Natural killer cell (primary cell): Measurements from ENCODE around the gene ALS2. TPM values are rescaled to one million over a fixed set of nuclear protein-coding genes. Genes with fewer than 3 reads are reported as not detected.

Source experiments
- ATAC-seq, 3 donors: fragments of 150-1000 bp in 2 of 3; fragments of 200-7000 bp in 1 of 3; cut with Tn5 transposase; 1 replicate in 1 of 3; 2 replicates in 2 of 3; pipeline ENCODE4 v1.10.0; 2021; ENCODE audit warnings: mild to moderate bottlenecking in 2 of 3, moderate library complexity in 2 of 3
- DNase-seq, 2 donors: peaks; one replicate each; pipeline versions ENCODE4 v3.0.0 to v3.0.0-alpha.2; 2013 to 2021; ENCODE audit warnings: mixed read lengths in 1 of 2
- H3K27ac ChIP-seq: one replicate; pipeline ENCODE4 v1.5.1; 2013; ENCODE audit warnings: mild to moderate bottlenecking, low read length
- H3K27me3 ChIP-seq: one replicate; pipeline ENCODE4 v1.6.1; 2013; ENCODE audit warnings: low read length; ENCODE audit not compliant: control insufficient read depth, insufficient read depth
- H3K36me3 ChIP-seq: one replicate; pipeline ENCODE4 v1.6.1; 2013; ENCODE audit warnings: low read length; ENCODE audit not compliant: control insufficient read depth, insufficient read depth
- H3K4me1 ChIP-seq: one replicate; pipeline ENCODE4 v1.6.1; 2013; ENCODE audit warnings: low read length; ENCODE audit not compliant: control insufficient read depth, insufficient read depth
- H3K4me3 ChIP-seq: one replicate; pipeline ENCODE4 v1.5.1; 2013; ENCODE audit warnings: low read length
- H3K9me3 ChIP-seq: one replicate; pipeline ENCODE4 v1.6.1; 2013; ENCODE audit warnings: low read length; ENCODE audit not compliant: control insufficient read depth, insufficient read depth
- H3K27ac Mint-ChIP-seq, 2 donors: one replicate each; pipeline ENCODE4 v1.8.0; 2022; ENCODE audit warnings: mild to moderate bottlenecking in 2 of 2, mixed read lengths in 2 of 2, moderate library complexity in 1 of 2
- H3K27me3 Mint-ChIP-seq, 2 donors: one replicate each; pipeline ENCODE4 v1.8.0; 2022; ENCODE audit warnings: low read depth in 2 of 2, mixed read lengths in 2 of 2
- H3K36me3 Mint-ChIP-seq: one replicate; pipeline ENCODE4 v1.8.0; 2022; ENCODE audit warnings: mixed read lengths
- H3K4me1 Mint-ChIP-seq, 2 donors: one replicate each; pipeline ENCODE4 v1.8.0; 2022; ENCODE audit warnings: mixed read lengths in 2 of 2
- H3K4me3 Mint-ChIP-seq: one replicate; pipeline ENCODE4 v1.8.0; 2022; ENCODE audit warnings: mild to moderate bottlenecking, moderate library complexity, mixed read lengths
- H3K9me3 Mint-ChIP-seq, 2 donors: one replicate each; pipeline ENCODE4 v1.8.0; 2022; ENCODE audit warnings: mixed read lengths in 2 of 2
- CTCF ChIP-seq: fragments of 200-600 bp; IDR thresholded peaks from one replicate; pipeline ENCODE4 v1.8.0; 2022; ENCODE audit warnings: antibody characterized with exemption
- WGBS: methylation state at CpG from one replicate; pipeline ENCODE4 v1.1.7; 2013; ENCODE audit warnings: missing lambda C conversion rate; ENCODE audit not compliant: insufficient coverage; 5-methylcytosine and 5-hydroxymethylcytosine counted together
- intact Hi-C: fragments of 100-400 bp; cut with micrococcal nuclease; formaldehyde crosslinking; loops from one replicate; pipeline ENCODE4 v1.14.2; 2022
- total RNA-seq, 4 donors: library from RNA; stranded (reverse); fragments of 120-200 nt in 1 of 4; gene quantifications; one replicate each; pipeline versions ENCODE4 v1.2.3 to v1.2.4, GENCODE V29; 2013 to 2022

ALS2 gene
- total RNA-seq, 3 donors from 2014 or later (not counting 1 experiment from before 2014, with no cell fraction given) = 15.0 to 28.6 (median 19.1) TPM

- Mint-ChIP-seq H3K4me3 (no peak overlapping the region), H3K9me3 (no peaks in the 10 kb centered on the region), H3K4me1 (no peaks in the 10 kb centered on the region), H3K36me3 (no peaks in the 10 kb centered on the region), H3K27ac (no peak overlapping the region), H3K27me3 (no peaks in the 10 kb centered on the region)
- DNase-seq (no peak), ATAC-seq (no peak)
- Histone ChIP-seq H3K4me1 (no peaks in the 10 kb centered on the region), H3K27ac (no peak overlapping the region), H3K36me3 (peaks cover 31% of the 10 kb centered on the region), H3K9me3 (no peaks in the 10 kb centered on the region), H3K4me3 (no peak overlapping the region), H3K27me3 (no peaks in the 10 kb centered on the region)
- no CpG with 5 or more reads among the region's 3 CpGs for WGBS
- no peak for TF ChIP-seq CTCF
- intact Hi-C loops = no loop called here
Observed at GRCh38 chr2:201758873-201759272, 21.9 kb downstream of the ALS2 start.

- H3K36me3 Mint-ChIP-seq = no peaks in the 10 kb centered on the region
- H3K4me3 ChIP-seq = no peak overlapping the region
- H3K27ac ChIP-seq = no peak overlapping the region
- no peak for DNase-seq
- H3K9me3 ChIP-seq = no peaks in the 10 kb centered on the region
- no peaks in the 10 kb centered on the region for H3K4me1 ChIP-seq
- H3K27ac Mint-ChIP-seq = no peak overlapping the region
- no peak for ATAC-seq
- no peaks in the 10 kb centered on the region for H3K9me3 Mint-ChIP-seq
- H3K4me1 Mint-ChIP-seq = no peaks in the 10 kb centered on the region
- no peaks in the 10 kb centered on the region for H3K27me3 ChIP-seq
- intact Hi-C loops = no loop called here
- TF ChIP-seq CTCF = no peak
- H3K27me3 Mint-ChIP-seq = no peaks in the 10 kb centered on the region
- H3K4me3 Mint-ChIP-seq = no peak overlapping the region
- H3K36me3 ChIP-seq = peaks cover 30% of the 10 kb centered on the region
- 0% methylated on average over 1 of the region's 1 CpG for WGBS
Observed at GRCh38 chr2:201758234-201758633, 22.5 kb downstream of the ALS2 start.

- H3K4me3 ChIP-seq = no peak overlapping the region
Observed at GRCh38 chr2:201754717-201755415, 25.9 kb downstream of the ALS2 start.

More at GRCh38 chr2:201754717-201755415, 25.9 kb downstream of the ALS2 start:
- Mint-ChIP-seq H3K27me3 (no peaks in the 10 kb centered on the region), H3K27ac (no peak overlapping the region), H3K36me3 (no peaks in the 10 kb centered on the region), H3K9me3 (no peaks in the 10 kb centered on the region), H3K4me3 (no peak overlapping the region), H3K4me1 (no peaks in the 10 kb centered on the region)
- intact Hi-C loops = no loop called here
- no peaks in the 10 kb centered on the region for H3K27me3 ChIP-seq
- ATAC-seq (no peak), DNase-seq (no peak)
- H3K4me1 ChIP-seq = no peaks in the 10 kb centered on the region
- H3K9me3 ChIP-seq = no peaks in the 10 kb centered on the region
- H3K36me3 ChIP-seq = peaks cover 18% of the 10 kb centered on the region
- H3K27ac ChIP-seq = no peak overlapping the region
- WGBS = 100% methylated on average over 5 of the region's 6 CpGs
- no peak for TF ChIP-seq CTCF
